ENCODE data around the gene SMCR8.

The SMCR8 gene

DNA sequence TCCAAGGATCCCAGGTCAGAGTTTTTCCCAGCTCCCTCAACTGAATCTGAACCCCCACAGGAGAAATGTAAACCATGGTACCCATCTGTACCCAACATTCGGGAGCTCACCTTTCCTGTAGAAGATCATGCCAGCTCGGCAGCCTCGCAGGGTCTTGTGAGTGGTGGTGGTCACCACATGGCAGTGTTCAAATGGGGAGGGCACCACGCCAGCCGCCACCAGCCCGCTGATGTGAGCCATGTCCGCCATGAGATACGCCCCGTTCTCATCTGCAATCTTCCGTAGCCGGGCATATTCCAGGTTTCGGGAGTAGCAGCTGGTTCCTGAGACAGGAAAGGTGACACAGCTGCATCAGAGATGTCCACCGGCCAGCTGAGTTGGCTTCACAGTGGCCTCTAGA, 24.8 kb downstream of the SMCR8 start:
- no peak overlapping the region for H2BK15ac ChIP-seq (ENCODE audit: low read length)
- H2BK120ac ChIP-seq (ENCODE audit: low read depth, low read length), result no peak overlapping the region
- H3K4ac ChIP-seq (ENCODE audit: low read length), result no peak overlapping the region
- H3K18ac ChIP-seq (ENCODE audit: low read length), result no peak overlapping the region
- H3K4me2 ChIP-seq (ENCODE audit: insufficient read depth, low read length, poor library complexity, severe bottlenecking), result no peak overlapping the region
- H3K27me3 ChIP-seq (ENCODE audit: control insufficient read depth in 3 of 3, insufficient read depth in 3 of 3, low read depth in 1 of 3, low read length in 3 of 3), result no peaks in the 10 kb centered on the region
- no peaks in the 10 kb centered on the region for H3K79me1 ChIP-seq (ENCODE audit: low read depth, low read length)
- H3K14ac ChIP-seq (ENCODE audit: low read length), result no peak overlapping the region
- H3K9ac ChIP-seq (ENCODE audit: low read depth, low read length, poor library complexity), result no peak overlapping the region
- no peak overlapping the region for H2BK12ac ChIP-seq (ENCODE audit: low read length)
- no peak overlapping the region for H2BK5ac ChIP-seq (ENCODE audit: low read length)
- H3K23ac ChIP-seq (ENCODE audit: low read depth, low read length, poor library complexity), result peak overlapping the region; percentile 31
- H2AK5ac ChIP-seq (ENCODE audit: low read depth, low read length), result no peak overlapping the region
- no peak for DNase-seq (ENCODE audit: low spot score)
- no peaks in the 10 kb centered on the region for H3K4me1 ChIP-seq (ENCODE audit: control insufficient read depth in 2 of 2, insufficient read depth in 1 of 2, low read depth in 1 of 2, low read length in 2 of 2)
- no peak overlapping the region for H4K91ac ChIP-seq (ENCODE audit: low read depth, low read length, poor library complexity)
- H4K8ac ChIP-seq (ENCODE audit: low read depth, low read length), result no peak overlapping the region
- peaks cover 33 to 81% of the 10 kb centered on the region in 2 donors for H3K36me3 ChIP-seq (replicated peaks in 1 of 2; ENCODE audit: control insufficient read depth in 2 of 2, insufficient read depth in 2 of 2, low read length in 2 of 2)
- no peak overlapping the region for H2AFZ ChIP-seq (ENCODE audit: low read length)
- no peak overlapping the region for H3K27ac ChIP-seq (replicated peaks; ENCODE audit: low read length)
- H3K4me3 ChIP-seq (ENCODE audit: low read length in 2 of 2), result no peak overlapping the region
- no CpG with 5 or more reads among the region's 13 CpGs for WGBS, 2 donors (ENCODE audit: extremely low coverage in 2 of 2, insufficient read length in 2 of 2, insufficient replicate concordance in 1 of 2)
- peaks cover 11 to 16% of the 10 kb centered on the region in 2 donors for H3K9me3 ChIP-seq (replicated peaks in 1 of 2; ENCODE audit: control insufficient read depth in 2 of 2, insufficient read depth in 1 of 2, low read depth in 1 of 2, low read length in 2 of 2)

DNA sequence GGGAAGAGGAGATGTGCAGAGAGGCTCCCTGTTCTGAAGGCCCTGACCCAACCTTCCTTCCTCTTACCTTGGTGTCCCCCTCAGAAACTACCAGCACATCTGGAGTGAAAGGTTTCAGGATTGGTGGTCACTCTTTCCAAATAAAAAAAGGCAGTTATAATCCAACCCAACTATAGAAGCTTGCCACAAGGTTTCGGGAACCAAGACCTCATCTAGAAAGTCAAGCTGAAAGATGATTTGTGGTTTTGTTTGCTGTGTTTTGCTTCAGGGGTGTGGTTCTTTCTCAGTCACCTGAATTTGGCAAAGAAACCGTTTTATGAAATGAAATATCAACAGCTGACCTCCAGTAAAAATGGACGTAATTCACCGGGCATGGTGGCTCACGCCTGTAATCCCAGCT, 28.9 kb downstream of the SMCR8 start:
- Histone ChIP-seq H3K36me3 (replicated peaks in 1 of 2; ENCODE audit: control insufficient read depth in 2 of 2, insufficient read depth in 2 of 2, low read length in 2 of 2) (peaks cover 45 to 95% of the 10 kb centered on the region in 2 donors), H2BK120ac (ENCODE audit: low read depth, low read length) (no peak overlapping the region), H3K4me3 (ENCODE audit: low read length in 2 of 2) (no peak overlapping the region), H2BK12ac (ENCODE audit: low read length) (no peak overlapping the region), H2BK15ac (ENCODE audit: low read length) (no peak overlapping the region), H3K23ac (ENCODE audit: low read depth, low read length, poor library complexity) (no peak overlapping the region), H3K18ac (ENCODE audit: low read length) (no peak overlapping the region), H3K9me3 (replicated peaks in 1 of 2; ENCODE audit: control insufficient read depth in 2 of 2, insufficient read depth in 1 of 2, low read depth in 1 of 2, low read length in 2 of 2) (peaks cover 10 to 14% of the 10 kb centered on the region in 2 donors), H3K27me3 (ENCODE audit: control insufficient read depth in 3 of 3, insufficient read depth in 3 of 3, low read depth in 1 of 3, low read length in 3 of 3) (no peaks in the 10 kb centered on the region), H2AFZ (ENCODE audit: low read length) (no peak overlapping the region), H3K79me1 (ENCODE audit: low read depth, low read length) (peaks cover 1% of the 10 kb centered on the region), H3K14ac (ENCODE audit: low read length) (no peak overlapping the region), H3K4me2 (ENCODE audit: insufficient read depth, low read length, poor library complexity, severe bottlenecking) (no peak overlapping the region), H4K91ac (ENCODE audit: low read depth, low read length, poor library complexity) (no peak overlapping the region), H2BK5ac (ENCODE audit: low read length) (no peak overlapping the region), H3K27ac (replicated peaks; ENCODE audit: low read length) (no peak overlapping the region), H3K4ac (ENCODE audit: low read length) (no peak overlapping the region), H4K8ac (ENCODE audit: low read depth, low read length) (no peak overlapping the region), H2AK5ac (ENCODE audit: low read depth, low read length) (no peak overlapping the region), H3K9ac (ENCODE audit: low read depth, low read length, poor library complexity) (no peak overlapping the region), H3K4me1 (ENCODE audit: control insufficient read depth in 2 of 2, insufficient read depth in 1 of 2, low read depth in 1 of 2, low read length in 2 of 2) (no peaks in the 10 kb centered on the region)
- WGBS, 2 donors (ENCODE audit: extremely low coverage in 2 of 2, insufficient read length in 2 of 2, insufficient replicate concordance in 1 of 2), result no CpG with 5 or more reads among the region's 5 CpGs
- DNase-seq (ENCODE audit: low spot score), result no peak

DNA sequence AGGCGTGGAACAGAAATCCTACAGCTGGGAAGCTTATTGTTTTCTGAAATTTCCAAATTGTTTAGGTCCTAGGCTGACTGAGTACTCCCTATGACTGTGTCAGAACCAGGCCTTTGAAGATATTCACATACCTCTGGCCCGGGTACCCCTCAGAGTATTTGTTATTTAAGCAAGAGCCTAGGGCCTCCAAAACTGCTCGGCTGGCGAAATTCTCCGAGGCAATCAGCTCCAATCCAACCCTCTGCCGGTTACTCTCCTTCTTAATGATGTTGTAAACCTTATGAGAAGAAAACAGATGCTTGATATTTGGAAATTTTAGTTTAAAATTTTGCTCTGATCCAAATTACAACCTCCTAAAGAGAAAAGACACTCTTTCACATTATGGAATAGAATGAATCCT, 38.4 kb downstream of the SMCR8 start:
- H3K4me1 ChIP-seq (ENCODE audit: control insufficient read depth in 2 of 2, insufficient read depth in 1 of 2, low read depth in 1 of 2, low read length in 2 of 2), result no peaks in the 10 kb centered on the region
- no peak overlapping the region for H3K4ac ChIP-seq (ENCODE audit: low read length)
- no peak overlapping the region for H4K91ac ChIP-seq (ENCODE audit: low read depth, low read length, poor library complexity)
- no peaks in the 10 kb centered on the region for H3K79me1 ChIP-seq (ENCODE audit: low read depth, low read length)
- no peak overlapping the region for H3K9ac ChIP-seq (ENCODE audit: low read depth, low read length, poor library complexity)
- no peak overlapping the region for H3K27ac ChIP-seq (replicated peaks; ENCODE audit: low read length)
- no peak overlapping the region for H3K18ac ChIP-seq (ENCODE audit: low read length)
- H2BK12ac ChIP-seq (ENCODE audit: low read length), result no peak overlapping the region
- peaks cover 12 to 62% of the 10 kb centered on the region in 2 donors for H3K36me3 ChIP-seq (replicated peaks in 1 of 2; ENCODE audit: control insufficient read depth in 2 of 2, insufficient read depth in 2 of 2, low read length in 2 of 2)
- no peak overlapping the region for H2AFZ ChIP-seq (ENCODE audit: low read length)
- H2BK15ac ChIP-seq (ENCODE audit: low read length), result no peak overlapping the region
- H3K4me3 ChIP-seq (ENCODE audit: low read length in 2 of 2), result no peak overlapping the region
- no peaks in the 10 kb centered on the region for H3K9me3 ChIP-seq (replicated peaks in 1 of 2; ENCODE audit: control insufficient read depth in 2 of 2, insufficient read depth in 1 of 2, low read depth in 1 of 2, low read length in 2 of 2)
- no peak overlapping the region for H4K8ac ChIP-seq (ENCODE audit: low read depth, low read length)
- no peak overlapping the region for H3K23ac ChIP-seq (ENCODE audit: low read depth, low read length, poor library complexity)
- no peak overlapping the region for H3K4me2 ChIP-seq (ENCODE audit: insufficient read depth, low read length, poor library complexity, severe bottlenecking)
- no peak overlapping the region for H2BK5ac ChIP-seq (ENCODE audit: low read length)
- H3K27me3 ChIP-seq (ENCODE audit: control insufficient read depth in 3 of 3, insufficient read depth in 3 of 3, low read depth in 1 of 3, low read length in 3 of 3), result no peaks in the 10 kb centered on the region
- H2AK5ac ChIP-seq (ENCODE audit: low read depth, low read length), result no peak overlapping the region
- DNase-seq (ENCODE audit: low spot score), result no peak
- H3K14ac ChIP-seq (ENCODE audit: low read length), result no peak overlapping the region
- no CpG with 5 or more reads among the region's 6 CpGs for WGBS, 2 donors (ENCODE audit: extremely low coverage in 2 of 2, insufficient read length in 2 of 2, insufficient replicate concordance in 1 of 2)
- H2BK120ac ChIP-seq (ENCODE audit: low read depth, low read length), result no peak overlapping the region

- Histone ChIP-seq H3K18ac (ENCODE audit: low read length) (no peak overlapping the region), H2BK120ac (ENCODE audit: low read depth, low read length) (no peak overlapping the region), H3K4ac (ENCODE audit: low read length) (no peak overlapping the region), H2BK12ac (ENCODE audit: low read length) (no peak overlapping the region), H3K36me3 (replicated peaks in 1 of 2; ENCODE audit: control insufficient read depth in 2 of 2, insufficient read depth in 2 of 2, low read length in 2 of 2) (peaks cover 9 to 68% of the 10 kb centered on the region in 2 donors), H3K9ac (ENCODE audit: low read depth, low read length, poor library complexity) (no peak overlapping the region), H3K79me1 (ENCODE audit: low read depth, low read length) (no peaks in the 10 kb centered on the region), H3K27me3 (ENCODE audit: control insufficient read depth in 3 of 3, insufficient read depth in 3 of 3, low read depth in 1 of 3, low read length in 3 of 3) (no peaks in the 10 kb centered on the region), H4K91ac (ENCODE audit: low read depth, low read length, poor library complexity) (no peak overlapping the region), H3K27ac (replicated peaks; ENCODE audit: low read length) (no peak overlapping the region), H2BK15ac (ENCODE audit: low read length) (no peak overlapping the region), H2AFZ (ENCODE audit: low read length) (no peak overlapping the region), H3K4me3 (ENCODE audit: low read length in 2 of 2) (no peak overlapping the region), H3K4me1 (ENCODE audit: control insufficient read depth in 2 of 2, insufficient read depth in 1 of 2, low read depth in 1 of 2, low read length in 2 of 2) (no peaks in the 10 kb centered on the region), H3K14ac (ENCODE audit: low read length) (no peak overlapping the region), H4K8ac (ENCODE audit: low read depth, low read length) (no peak overlapping the region), H3K9me3 (replicated peaks in 1 of 2; ENCODE audit: control insufficient read depth in 2 of 2, insufficient read depth in 1 of 2, low read depth in 1 of 2, low read length in 2 of 2) (no peaks in the 10 kb centered on the region), H3K4me2 (ENCODE audit: insufficient read depth, low read length, poor library complexity, severe bottlenecking) (no peak overlapping the region), H3K23ac (ENCODE audit: low read depth, low read length, poor library complexity) (no peak overlapping the region), H2AK5ac (ENCODE audit: low read depth, low read length) (no peak overlapping the region), H2BK5ac (ENCODE audit: low read length) (no peak overlapping the region)
- DNase-seq (ENCODE audit: low spot score), result no peak
- WGBS, 2 donors (ENCODE audit: extremely low coverage in 2 of 2, insufficient read length in 2 of 2, insufficient replicate concordance in 1 of 2), result no CpG with 5 or more reads among the region's 10 CpGs
Measured at GRCh38 chr17:18356624-18357023, 41.5 kb downstream of the SMCR8 start.

All from neuronal stem cell (in vitro differentiated cells).